HG03139 (cell line): ENCODE measurements around the gene ZNF513.
"Not testable (repeated sequence)": the region's sequence is repeated elsewhere in the genome, so short reads cannot be mapped to it uniquely, and the experiment has no call there.

Experiments
- ATAC-seq: cut with Tn5 transposase; IDR thresholded peaks from one replicate; pipeline ENCODE4 v1.9.1; 2021; ENCODE audit not compliant: unreplicated experiment

The ZNF513 gene, protein sequence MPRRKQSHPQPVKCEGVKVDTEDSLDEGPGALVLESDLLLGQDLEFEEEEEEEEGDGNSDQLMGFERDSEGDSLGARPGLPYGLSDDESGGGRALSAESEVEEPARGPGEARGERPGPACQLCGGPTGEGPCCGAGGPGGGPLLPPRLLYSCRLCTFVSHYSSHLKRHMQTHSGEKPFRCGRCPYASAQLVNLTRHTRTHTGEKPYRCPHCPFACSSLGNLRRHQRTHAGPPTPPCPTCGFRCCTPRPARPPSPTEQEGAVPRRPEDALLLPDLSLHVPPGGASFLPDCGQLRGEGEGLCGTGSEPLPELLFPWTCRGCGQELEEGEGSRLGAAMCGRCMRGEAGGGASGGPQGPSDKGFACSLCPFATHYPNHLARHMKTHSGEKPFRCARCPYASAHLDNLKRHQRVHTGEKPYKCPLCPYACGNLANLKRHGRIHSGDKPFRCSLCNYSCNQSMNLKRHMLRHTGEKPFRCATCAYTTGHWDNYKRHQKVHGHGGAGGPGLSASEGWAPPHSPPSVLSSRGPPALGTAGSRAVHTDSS

DNA sequence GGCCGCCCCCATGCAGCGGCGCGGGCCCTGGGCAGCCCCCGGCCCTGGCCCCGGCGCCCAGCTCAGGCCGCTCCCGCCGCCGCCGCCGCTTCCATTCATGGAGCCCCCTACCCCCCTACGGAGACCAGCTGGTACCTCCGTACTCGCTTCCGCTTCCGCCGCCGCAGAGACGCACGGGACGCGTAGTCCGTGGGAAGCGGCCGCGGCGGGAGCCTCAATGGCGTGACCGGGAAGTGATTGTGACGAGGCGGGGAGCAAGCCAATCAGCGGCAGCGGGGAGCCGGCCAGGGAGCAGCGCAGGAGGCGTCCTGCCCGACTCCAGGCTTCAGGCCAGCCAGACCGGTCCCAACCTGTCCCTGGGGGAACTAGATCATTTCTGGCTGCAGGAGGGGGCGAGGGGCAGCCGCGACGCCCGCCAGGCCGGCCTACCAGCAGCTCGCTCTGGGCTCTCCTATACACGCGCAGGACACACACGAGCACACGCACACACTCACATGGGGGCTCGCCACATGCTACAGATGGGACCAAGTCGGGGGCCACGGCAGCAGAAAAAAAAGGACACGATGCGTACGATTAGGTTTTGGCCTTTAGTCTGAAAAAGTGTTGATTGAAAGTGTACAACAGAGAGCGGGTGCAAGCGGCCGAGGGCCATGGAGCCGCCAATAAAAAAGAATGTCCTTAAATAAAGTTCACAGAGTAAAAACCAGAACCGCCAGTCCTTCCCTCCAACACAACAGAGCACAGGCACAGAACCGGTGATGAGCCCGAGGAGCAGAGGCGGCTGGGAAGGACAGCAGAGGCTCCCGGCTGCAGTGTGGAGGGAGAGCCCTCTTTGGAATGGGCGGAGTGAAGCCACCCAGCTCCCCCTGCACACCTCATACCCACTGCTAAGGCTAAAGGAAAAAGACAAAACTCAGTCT lies at the start of gene ZNF513:
Gene ZNF513, minus strand, starts transcription at position 109 of the 920 bp plus-strand sequence. CDS start 208 bp downstream, outside the sequence.
- ATAC-seq, result peak; percentile 72

GRCh38 chr2:27428978-27429541 lies 48.5 kb upstream of the ZNF513 start:
- ATAC-seq, result peak; percentile 68

DNA sequence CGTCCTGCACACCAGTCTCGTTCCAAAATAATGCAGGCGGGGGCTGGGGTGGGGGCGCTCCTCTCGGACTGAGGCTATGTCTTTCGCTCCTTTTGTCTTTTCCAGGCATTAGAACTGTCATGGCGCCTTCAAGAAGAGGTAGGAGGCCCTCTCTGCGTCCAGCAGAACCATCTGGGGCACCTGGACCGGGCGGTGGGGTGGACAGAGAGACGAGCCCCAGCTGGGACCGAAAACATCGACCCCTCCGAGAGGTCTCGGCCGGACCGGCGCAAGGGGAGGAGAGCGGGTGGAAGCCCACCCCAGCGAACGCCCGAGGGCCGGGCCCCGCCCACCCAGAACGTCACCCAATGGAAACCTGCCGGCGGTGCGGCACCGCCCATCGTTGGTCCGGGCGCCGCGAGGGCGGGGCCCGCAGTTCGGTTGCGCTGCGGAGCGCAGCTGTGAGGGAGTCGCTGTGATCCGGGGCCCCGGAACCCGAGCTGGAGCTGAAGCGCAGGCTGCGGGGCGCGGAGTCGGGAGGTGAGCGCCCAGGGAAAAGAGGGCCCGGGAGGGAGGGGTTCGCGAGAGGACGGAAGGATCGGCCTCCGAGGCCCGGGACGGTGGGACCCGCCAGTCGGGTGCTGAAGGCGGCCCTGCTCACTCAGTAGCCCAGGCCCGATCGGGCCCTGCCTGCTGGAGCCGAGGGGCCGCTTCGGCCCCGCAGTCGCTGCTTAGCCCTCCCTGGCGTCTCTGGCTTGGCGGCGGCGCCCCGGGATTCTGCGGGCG lies 47.9 kb upstream of the ZNF513 start, which contains the start of gene NRBP1:
Gene NRBP1, plus strand, starts transcription at position 419 of the 765 bp plus-strand sequence. CDS start 4,643 bp downstream, outside the sequence.
- peak; percentile 77 for ATAC-seq

GRCh38 chr2:27427863-27428212 lies 47.3 kb upstream of the ZNF513 start:
- ATAC-seq, result no peak

DNA sequence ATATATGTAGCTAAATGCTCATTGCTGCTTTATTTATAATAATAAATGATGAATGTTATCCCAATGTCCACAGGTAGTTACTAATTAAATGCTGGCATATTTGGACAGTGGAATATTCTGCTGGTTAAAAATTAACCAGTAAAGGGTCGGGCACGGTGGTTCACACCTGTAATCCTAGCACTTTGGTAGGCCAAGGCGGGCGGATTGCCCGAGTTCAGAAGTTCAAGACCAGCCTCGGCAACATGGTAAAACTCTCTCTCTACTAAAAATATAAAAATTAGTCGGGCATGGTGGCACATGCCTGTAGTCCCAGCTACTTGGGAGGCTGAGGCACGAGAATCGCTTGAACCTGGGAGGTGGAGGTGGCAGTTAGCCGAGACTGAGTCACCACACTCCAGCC lies 44.5 kb upstream of the ZNF513 start:
- ATAC-seq, result not testable (repeated sequence)

DNA sequence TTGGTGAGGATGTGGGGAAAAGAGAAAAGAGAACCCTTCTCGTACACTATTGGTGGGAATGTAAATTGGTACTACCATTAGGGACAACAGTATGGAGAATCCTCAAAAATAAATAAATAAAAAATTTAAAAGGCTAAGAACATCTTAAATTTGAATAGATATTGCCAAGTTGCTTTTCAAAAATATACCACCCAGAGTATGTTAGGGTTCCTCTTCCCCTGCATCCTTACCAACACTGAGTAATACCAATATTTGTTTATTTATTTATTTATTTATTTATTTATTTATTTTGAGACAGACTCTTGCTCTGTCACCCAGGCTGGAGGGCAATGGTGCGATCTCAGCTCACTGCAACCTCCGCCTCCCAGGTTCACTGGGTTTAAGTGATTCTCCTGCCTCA lies 42.4 kb upstream of the ZNF513 start:
- ATAC-seq, result no peak

- no peak for ATAC-seq
Measured at GRCh38 chr2:27421660-27422250, 41.2 kb upstream of the ZNF513 start.

DNA sequence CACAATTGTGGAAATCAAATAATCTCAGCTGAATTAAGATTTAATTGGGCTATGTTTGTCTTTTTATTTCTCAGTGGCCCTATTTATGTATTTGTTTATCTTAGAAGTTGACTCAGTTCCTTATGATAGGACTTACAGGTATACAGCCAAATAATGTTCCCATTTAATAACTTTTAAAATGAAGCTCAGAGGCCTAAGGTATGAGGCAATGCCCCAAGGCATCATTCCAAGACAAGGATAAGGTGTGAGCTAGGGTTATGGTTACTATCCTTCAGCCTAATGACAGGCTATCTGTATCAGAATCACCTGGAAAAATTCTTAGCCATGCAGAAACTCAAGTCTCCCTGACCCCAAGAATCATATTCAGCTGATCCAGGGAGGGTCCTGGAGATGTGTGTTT lies 40.5 kb upstream of the ZNF513 start:
- no peak for ATAC-seq

DNA sequence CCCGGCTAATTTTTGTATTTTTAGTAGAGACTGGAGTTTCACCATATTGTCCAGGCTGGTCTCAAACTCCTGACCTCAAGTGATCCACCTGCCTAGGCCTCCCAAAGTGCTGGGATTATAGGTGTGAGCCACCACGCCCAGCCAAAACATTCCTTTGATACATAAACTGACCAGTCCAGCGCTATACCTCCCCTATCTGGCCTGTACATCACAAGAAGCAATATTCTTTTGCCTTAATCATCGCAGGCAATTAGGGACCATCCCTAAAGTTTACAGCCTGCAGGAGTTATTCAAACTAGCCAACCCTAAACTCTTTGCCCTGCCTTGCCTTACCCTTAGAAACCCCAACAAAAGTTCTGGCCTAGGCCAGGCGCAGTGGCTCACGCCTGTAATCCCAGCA lies 35.6 kb upstream of the ZNF513 start:
- ATAC-seq, result no peak

GRCh38 chr2:27412419-27413152 lies 32.1 kb upstream of the ZNF513 start:
- no peak for ATAC-seq

DNA sequence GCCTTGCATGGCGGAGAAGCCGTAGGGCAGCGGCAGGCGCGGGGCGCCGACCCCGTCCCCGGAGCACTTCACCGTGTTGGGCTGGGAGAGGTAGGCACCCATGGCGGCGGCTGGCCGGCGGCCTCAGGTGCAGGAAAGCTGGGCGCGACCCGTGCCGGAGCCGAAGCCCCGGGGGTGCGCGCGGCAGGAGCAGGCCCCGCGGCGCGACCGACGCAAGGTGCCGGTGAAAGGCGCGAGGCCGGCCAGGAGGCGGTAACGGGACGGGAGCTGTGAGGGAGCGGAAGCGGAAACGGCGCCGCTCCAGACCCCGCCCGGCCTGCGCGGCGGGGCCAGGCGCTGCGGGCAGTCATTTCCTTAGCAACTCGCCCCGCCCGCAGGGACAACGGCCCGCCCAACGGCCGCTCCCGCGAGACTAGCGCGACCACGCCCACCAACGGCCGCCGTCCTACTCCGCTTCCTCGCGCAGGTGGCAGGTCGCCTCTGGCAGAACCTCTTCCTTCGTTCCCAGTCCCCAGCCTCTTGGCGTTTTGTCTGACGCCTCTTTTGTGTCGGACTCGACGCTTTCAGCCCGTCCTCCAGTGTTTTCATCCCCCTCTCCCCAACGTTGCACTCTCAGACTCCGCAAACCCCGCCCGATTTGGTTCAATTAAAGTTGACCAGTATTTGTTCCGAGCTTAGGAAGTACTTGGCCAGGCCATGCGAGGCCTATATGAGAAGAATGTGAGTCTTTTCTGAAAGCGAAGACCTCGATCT lies 29.0 kb upstream of the ZNF513 start, which contains the start of gene PPM1G:
Gene PPM1G, minus strand, starts transcription at position 271 of the 753 bp plus-strand sequence. Its CDS starts 169 bp downstream, at position 102.
- ATAC-seq, result peak; percentile 89

DNA sequence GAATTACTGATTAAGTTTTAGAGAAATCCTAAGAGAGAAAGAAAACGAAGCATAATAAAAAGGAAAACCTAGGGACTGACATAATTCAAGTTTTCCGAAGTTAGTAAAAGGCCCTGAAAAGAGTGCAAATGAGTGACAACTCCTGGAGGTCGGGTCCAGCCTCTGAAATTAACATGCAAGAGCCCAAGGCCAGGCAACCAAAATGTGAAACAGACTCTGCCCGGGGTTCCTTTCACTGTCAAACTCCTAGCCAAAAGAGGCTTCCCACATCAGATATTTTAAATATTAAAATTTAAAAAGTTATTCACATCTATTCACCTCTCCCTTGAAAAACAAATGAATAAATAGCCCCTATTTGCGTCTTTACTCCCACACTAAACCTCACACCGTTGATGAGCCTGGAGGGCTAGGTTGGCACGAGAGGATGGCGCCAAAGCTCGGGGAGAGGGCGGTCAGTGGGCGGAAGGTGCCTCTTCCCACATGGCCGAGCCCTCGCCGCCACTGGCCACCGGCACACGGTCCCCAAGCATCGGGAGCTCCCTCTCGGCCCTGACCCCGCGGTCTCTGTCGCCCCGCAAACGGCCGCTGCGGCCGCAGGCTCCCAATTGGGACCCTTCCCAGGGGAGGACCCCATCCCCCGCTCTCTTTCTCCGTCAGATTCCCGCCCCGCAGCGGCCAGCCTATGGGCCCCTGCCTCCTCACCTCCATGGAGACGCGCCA lies 28.2 kb upstream of the ZNF513 start:
- ATAC-seq, result peak; percentile 30

DNA sequence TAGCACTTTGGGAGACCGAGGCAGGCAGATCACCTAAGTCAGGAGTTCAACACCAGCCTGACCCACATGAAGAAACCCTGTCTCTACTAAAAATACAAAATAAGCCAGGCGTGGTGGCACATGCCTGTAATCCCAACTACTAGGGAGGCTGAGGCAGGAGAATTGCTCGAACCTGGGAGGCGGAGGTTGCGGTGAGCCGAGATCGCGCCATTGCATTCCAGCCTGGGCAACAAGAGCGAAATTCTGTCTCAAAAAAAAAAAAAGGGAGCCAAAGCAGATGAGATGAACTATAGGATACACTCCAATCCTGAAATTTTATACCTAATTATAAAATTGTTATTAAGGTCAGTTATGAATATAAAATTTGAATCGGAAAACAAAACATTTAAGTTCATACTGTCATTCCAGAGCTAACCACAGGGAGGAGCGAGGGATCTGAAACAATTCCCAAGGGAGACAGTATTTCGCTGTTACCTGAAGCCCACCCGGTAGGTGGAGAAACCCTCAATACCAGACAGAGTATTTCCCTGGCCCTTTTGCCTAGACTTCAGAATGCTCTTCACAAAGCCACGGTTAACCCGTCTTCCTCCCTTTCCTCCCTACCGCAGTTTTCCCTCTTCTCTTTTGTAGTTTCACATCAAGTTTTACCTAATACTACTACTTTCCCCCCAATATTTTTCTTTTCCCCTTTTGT lies 27.4 kb upstream of the ZNF513 start:
- ATAC-seq, result no peak

GRCh38 chr2:27400348-27401135 lies 20.0 kb upstream of the ZNF513 start:
- no peak for ATAC-seq

DNA sequence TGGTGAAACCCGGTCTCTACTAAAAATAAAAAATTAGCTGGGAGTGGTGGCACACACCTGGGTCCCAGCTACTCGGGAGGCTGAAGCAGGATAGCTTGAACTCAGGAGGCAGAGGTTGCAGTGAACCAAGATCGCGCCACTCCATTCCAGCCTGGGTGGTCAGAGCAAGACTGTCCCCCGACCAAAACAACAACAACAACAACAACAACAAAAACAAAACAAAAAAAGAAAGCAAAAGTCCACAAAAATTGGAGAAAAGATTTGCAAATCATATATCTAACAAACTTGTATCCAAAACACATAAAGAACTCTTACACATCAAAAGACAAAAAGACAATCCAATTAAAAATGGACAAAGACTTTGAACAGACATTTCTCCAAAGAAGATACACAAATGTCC lies 18.4 kb upstream of the ZNF513 start:
- no peak for ATAC-seq

GRCh38 chr2:27393225-27393624 lies 12.7 kb upstream of the ZNF513 start:
- ATAC-seq, result no peak
